Sigmoid colon (tissue), 7 donors: ENCODE measurements around the gene SH2D6. TPM values are rescaled to one million over a fixed set of nuclear protein-coding genes. Genes with fewer than 3 reads are reported as not detected.
A peak's percentile ranks its signal among the peaks of the same experiment; 100 is the strongest.

Experiments
- DNase-seq: peaks from one replicate; pipeline ENCODE4 v3.0.0-alpha.2; 2019
- H3K27ac ChIP-seq, 4 donors: fragments of 200-600 bp; sonication (generic); one replicate each; pipeline ENCODE4 v1.5.1; 2016 to 2019; ENCODE audit warnings: mild to moderate bottlenecking in 1 of 4
- H3K27me3 ChIP-seq, 3 donors: fragments of 200-600 bp; sonication (generic); one replicate each; pipeline ENCODE4 v1.5.1; 2019; ENCODE audit warnings: mild to moderate bottlenecking in 1 of 3
- H3K36me3 ChIP-seq, 4 donors: fragments of 200-600 bp; sonication (generic); one replicate each; pipeline ENCODE4 v1.5.1; 2016 to 2019
- H3K4me1 ChIP-seq, 4 donors: fragments of 200-600 bp; sonication (generic); one replicate each; pipeline ENCODE4 v1.5.1; 2017 to 2019
- H3K4me3 ChIP-seq, 4 donors: fragments of 200-600 bp; sonication (generic); one replicate each; pipeline ENCODE4 v1.5.1; 2017 to 2019; ENCODE audit warnings: mild to moderate bottlenecking in 2 of 4, moderate library complexity in 1 of 4
- H3K9me3 ChIP-seq, 4 donors: fragments of 200-600 bp in 3 of 4; sonication (generic) in 3 of 4; one replicate each; pipeline versions ENCODE4 v1.5.1 to v1.6.1; 2013 to 2019
- CTCF ChIP-seq, 4 experiments: fragments of 450-650 bp in 3 of 4; fragments of 200-600 bp in 1 of 4; IDR thresholded peaks; one replicate each; pipeline ENCODE4 v1.5.1; 2016 to 2019; ENCODE audit warnings: antibody characterized with exemption in 4 of 4, mild to moderate bottlenecking in 3 of 4, moderate library complexity in 2 of 4
- EP300 ChIP-seq, 4 donors: sonication (generic); formaldehyde crosslinking; IDR thresholded peaks; one replicate each; pipeline ENCODE4 v1.6.1; 2017; ENCODE audit warnings: antibody characterized with exemption in 4 of 4
- POLR2A ChIP-seq, 2 donors: fragments of 450-650 bp; IDR thresholded peaks; one replicate each; pipeline ENCODE4 v1.6.1; 2016; ENCODE audit warnings: antibody characterized with exemption in 2 of 2, mild to moderate bottlenecking in 2 of 2, moderate library complexity in 2 of 2
- POLR2AphosphoS5 ChIP-seq, 4 donors: sonication (generic); formaldehyde crosslinking; IDR thresholded peaks; one replicate each; pipeline ENCODE4 v1.6.1; 2017; ENCODE audit warnings: antibody characterized with exemption in 4 of 4
- WGBS, 2 donors: extraction: QIAGEN DNeasy Blood & Tissue Kit; methylation state at CpG; one replicate each; pipeline ENCODE4 v1.1.7; 2013; 5-methylcytosine and 5-hydroxymethylcytosine counted together
- intact Hi-C: fragments of 100-400 bp; cut with DNase I; formaldehyde crosslinking; loops from one replicate; pipeline ENCODE4 v1.15.1; 2023
- polyA plus RNA-seq, 3 donors: library from polyadenylated mRNA; stranded (reverse); fragments of 200-250 nt; gene quantifications; one replicate each; pipeline ENCODE4 v1.2.3, GENCODE V29; 2013
- total RNA-seq, 4 donors: library from RNA; depleted of rRNA; stranded (reverse); fragments of >200 nt; gene quantifications; one replicate each; pipeline ENCODE4 v1.1.0, GENCODE V29; 2016
- donor health status: healthy with polysubstance abuse.
- donor health status: Bipolar disorder and iron deficiency.
- donor health status: healthy.

SH2D6 gene
- total and polyA plus RNA-seq, 7 donors = 2.8 to 14.6 (median 11.4) TPM; not detected in 4

DNA sequence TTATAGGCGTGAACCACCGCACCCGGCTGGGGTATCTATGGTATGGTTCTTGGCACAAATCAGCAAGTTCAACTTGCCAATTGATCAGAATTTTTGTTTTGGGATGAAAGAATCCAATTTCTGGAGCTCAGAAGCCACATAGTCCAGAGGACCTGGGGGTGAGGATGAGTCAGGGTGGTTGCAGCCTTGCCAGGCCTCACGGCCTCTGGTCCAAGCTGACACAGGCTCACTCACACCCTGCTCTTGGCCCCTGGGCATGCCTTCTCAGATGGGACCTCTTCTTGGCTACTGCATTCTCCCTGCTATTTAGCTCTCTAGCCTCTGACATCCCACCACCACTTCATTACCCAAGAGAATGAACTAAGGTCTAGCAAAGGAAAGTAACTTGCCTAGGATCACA is 24.7 kb upstream of the SH2D6 start:
- Histone ChIP-seq H3K27me3 (no peaks in the 10 kb centered on the region), H3K9me3 (no peaks in the 10 kb centered on the region), H3K36me3 (peaks cover 0 to 41% (median 0%) of the 10 kb centered on the region in 4 donors), H3K4me1 (peaks cover 0 to 17% (median 17%) of the 10 kb centered on the region in 4 donors), H3K4me3 (no peak overlapping the region), H3K27ac (no peak overlapping the region)
- DNase-seq = peak; percentile 33
- intact Hi-C loops = no loop called here
- WGBS, 2 donors = 96 to 97% methylated on average over 4 of the region's 4 CpGs
- TF ChIP-seq EP300 (IDR thresholded peaks at IDR 0.05) (no peak), POLR2AphosphoS5 (IDR thresholded peaks at IDR 0.05) (no peak), CTCF (IDR thresholded peaks at IDR 0.05) (no peak), POLR2A (IDR thresholded peaks at IDR 0.05) (no peak)

DNA sequence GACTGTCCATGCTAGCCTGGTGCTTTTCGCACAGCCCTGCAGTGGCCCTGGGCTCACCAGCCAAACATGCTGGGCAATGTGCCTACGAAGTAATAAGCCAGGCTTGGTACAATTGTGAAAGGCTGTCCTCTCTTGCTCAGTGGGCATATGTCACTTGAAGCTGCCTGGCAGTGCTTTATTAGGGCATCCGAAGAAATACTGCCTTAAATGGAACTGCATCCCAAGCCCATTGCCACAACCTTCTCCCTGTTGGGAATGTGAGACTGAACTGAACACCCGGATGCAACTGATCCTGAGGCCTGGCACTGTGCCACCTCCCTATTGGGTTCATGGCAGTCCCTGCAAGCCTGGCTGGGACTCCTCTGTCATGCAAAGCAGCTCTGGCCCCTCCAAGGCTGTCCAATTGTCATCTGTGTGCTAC is 24.2 kb upstream of the SH2D6 start:
- H3K9me3 ChIP-seq = no peaks in the 10 kb centered on the region
- intact Hi-C loops = no loop called here
- no peaks in the 10 kb centered on the region for H3K27me3 ChIP-seq
- no peak for TF ChIP-seq POLR2AphosphoS5 (IDR thresholded peaks at IDR 0.05)
- TF ChIP-seq POLR2A (IDR thresholded peaks at IDR 0.05) = no peak
- no peak for TF ChIP-seq EP300 (IDR thresholded peaks at IDR 0.05)
- no peak for TF ChIP-seq CTCF (IDR thresholded peaks at IDR 0.05)
- 92 to 94% methylated on average over 4 of the region's 4 CpGs for WGBS, 2 donors
- peaks cover 0 to 36% (median 0%) of the 10 kb centered on the region in 4 donors for H3K36me3 ChIP-seq
- no peak overlapping the region for H3K4me3 ChIP-seq
- DNase-seq = peak; percentile 71
- peaks cover 0 to 17% (median 17%) of the 10 kb centered on the region in 4 donors for H3K4me1 ChIP-seq
- H3K27ac ChIP-seq = no peak overlapping the region

DNA sequence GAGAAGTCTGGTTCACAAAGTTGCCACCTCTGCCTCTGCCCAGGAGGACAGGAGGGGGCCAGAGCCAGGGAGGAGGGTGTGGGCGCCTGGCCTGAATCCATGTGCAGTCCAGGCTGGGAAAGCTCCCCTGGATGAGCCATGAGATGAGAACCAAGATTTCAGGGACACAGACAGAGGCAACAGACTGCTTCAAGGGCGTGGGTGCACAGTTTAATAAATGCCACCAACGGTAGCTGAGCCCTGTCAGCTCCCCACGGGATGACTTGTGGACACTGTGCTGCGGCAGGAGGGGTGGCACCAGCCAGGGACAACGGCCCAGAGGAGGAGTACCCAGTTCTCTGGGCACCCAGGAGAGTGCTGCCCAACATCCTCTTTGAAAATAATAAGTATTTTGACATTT is 23.5 kb upstream of the SH2D6 start:
- Histone ChIP-seq H3K4me1 (peaks cover 0 to 17% (median 17%) of the 10 kb centered on the region in 4 donors), H3K4me3 (no peak overlapping the region), H3K27me3 (no peaks in the 10 kb centered on the region), H3K9me3 (no peaks in the 10 kb centered on the region), H3K36me3 (peaks cover 0 to 29% (median 0%) of the 10 kb centered on the region in 4 donors), H3K27ac (no peak overlapping the region)
- WGBS, 2 donors = 82 to 91% methylated on average over 6 of the region's 6 CpGs
- intact Hi-C loops = no loop called here
- no peak for TF ChIP-seq EP300 (IDR thresholded peaks at IDR 0.05)
- no peak for TF ChIP-seq POLR2A (IDR thresholded peaks at IDR 0.05)
- TF ChIP-seq CTCF (IDR thresholded peaks at IDR 0.05) = no peak
- TF ChIP-seq POLR2AphosphoS5 (IDR thresholded peaks at IDR 0.05) = no peak
- no peak for DNase-seq

DNA sequence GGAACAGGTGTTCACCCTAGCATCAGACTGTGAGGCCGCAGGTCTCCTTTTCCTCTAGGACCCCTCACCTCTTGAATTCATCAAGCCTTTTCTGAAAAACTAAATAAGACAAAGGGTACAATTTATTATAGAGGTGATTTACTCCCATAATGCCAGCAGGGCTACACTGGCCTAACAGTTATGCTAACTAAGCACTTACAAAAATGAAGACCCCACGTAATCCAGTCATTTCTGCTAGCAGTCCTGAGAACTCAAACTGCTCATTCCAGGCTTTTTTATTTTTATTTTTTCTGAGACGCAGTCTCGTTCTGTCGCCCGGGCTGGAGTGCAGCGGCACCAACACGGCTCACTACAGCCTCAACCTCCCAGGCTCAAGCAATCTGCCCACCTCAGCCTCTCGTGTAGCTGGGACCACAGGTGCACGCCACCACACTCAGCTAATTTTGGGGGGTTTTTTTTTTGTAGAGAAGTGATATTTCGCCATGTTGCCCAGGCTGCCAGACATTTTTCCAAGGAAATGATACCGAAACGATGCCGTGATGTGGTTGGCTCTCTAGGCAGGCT is 22.5 kb upstream of the SH2D6 start:
- peaks cover 0 to 19% (median 0%) of the 10 kb centered on the region in 4 donors for H3K36me3 ChIP-seq
- DNase-seq = peak; percentile 51

More for the DNA sequence above, 22.5 kb upstream of the SH2D6 start:
- Histone ChIP-seq H3K4me1 (peaks cover 0 to 24% (median 17%) of the 10 kb centered on the region in 4 donors), H3K4me3 (peak overlapping the region in 1 of 4 donors; percentile 1), H3K9me3 (no peaks in the 10 kb centered on the region), H3K27me3 (no peaks in the 10 kb centered on the region), H3K27ac (peak overlapping the region; percentile 62 to 75 (median 72))
- intact Hi-C loops = no loop called here
- 93 to 95% methylated on average over 14 of the region's 14 CpGs for WGBS, 2 donors
- TF ChIP-seq CTCF (IDR thresholded peaks at IDR 0.05) = no peak
- no peak for TF ChIP-seq POLR2A (IDR thresholded peaks at IDR 0.05)
- no peak for TF ChIP-seq POLR2AphosphoS5 (IDR thresholded peaks at IDR 0.05)
- no peak for TF ChIP-seq EP300 (IDR thresholded peaks at IDR 0.05)
